GM20431 (cell line): ENCODE data around the gene RIOK1.
"Not testable (repeated sequence)": the region's sequence is repeated elsewhere in the genome, so short reads cannot be mapped to it uniquely, and the experiment has no call there.

Experiments
- in situ Hi-C: fragments of 300-500 bp; cut with MseI, MboI; formaldehyde crosslinking; loops from one replicate; pipeline ENCODE4 v1.15.0; 2020; ENCODE audit warnings: low sequenced_read_pairs; ENCODE audit not compliant: unreplicated experiment

Gene RIOK1

GRCh38 chr6:7434672-7435071 lies 45.1 kb downstream of the RIOK1 start:
- in situ Hi-C loops = no loop called here

GRCh38 chr6:7438011-7438410 lies 48.4 kb downstream of the RIOK1 start:
- in situ Hi-C loops = no loop called here

- in situ Hi-C loops = no loop called here
Observed at GRCh38 chr6:7439228-7439627, 49.6 kb downstream of the RIOK1 start.

DNA sequence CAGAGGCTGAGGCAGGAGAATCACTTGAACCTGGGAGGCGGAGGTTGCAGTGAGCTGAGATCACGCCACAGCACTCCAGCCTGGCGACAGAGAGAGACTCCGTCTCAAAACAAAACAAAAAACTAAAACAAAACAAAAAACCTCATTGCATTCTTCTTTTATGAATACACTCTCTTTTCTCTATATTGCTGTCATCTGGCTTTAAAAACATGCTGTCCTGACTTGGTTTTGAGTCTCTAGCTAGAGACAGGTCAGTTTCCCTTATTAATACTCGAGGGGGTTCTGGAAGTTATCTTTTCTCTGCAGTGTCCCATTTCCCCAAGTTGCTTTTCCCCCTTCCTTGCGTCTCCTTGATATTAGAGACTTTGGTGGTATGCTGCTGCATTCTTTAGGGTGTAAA lies 50.9 kb downstream of the RIOK1 start:
- in situ Hi-C loops = no loop called here

DNA sequence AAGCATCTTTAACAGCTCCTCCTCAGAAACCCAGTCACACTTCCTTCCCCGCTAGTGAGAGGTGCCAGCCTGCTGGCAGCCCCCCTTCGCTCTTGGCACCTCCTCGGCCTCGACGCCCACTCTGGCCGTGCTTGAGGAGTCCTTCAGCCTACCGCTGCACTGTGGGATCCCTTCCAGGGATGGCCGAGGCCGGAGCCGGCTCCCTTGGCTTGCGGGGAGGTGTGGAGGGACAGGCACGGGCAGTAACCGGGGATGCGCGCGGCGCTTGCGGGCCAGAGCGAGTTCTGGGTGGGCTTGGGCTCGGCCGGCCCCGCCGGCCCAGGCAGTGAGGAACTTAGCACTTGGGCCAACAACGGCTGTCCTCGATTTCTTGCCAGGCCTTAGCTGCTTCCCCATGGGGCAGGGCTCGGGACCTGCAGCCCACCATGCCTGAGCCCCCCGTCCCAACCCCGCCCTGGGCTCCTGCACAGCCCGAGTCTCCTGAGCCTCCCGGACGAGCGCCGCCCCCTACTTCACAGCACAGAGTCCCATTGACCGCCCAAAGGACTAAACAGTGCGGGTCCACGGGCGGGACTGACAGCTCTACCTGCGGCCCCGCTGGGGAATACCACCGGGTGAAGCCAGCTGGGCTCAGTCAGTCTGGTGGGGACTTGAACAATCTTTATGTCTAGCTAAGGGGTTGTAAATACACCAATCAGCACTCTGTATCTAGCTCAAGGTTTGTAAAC lies 51.6 kb downstream of the RIOK1 start:
- in situ Hi-C loops = no loop called here

GRCh38 chr6:7442467-7442866 lies 52.9 kb downstream of the RIOK1 start:
- in situ Hi-C loops = no loop called here

- in situ Hi-C loops = no loop called here
Observed at GRCh38 chr6:7445101-7445500, 55.5 kb downstream of the RIOK1 start.

DNA sequence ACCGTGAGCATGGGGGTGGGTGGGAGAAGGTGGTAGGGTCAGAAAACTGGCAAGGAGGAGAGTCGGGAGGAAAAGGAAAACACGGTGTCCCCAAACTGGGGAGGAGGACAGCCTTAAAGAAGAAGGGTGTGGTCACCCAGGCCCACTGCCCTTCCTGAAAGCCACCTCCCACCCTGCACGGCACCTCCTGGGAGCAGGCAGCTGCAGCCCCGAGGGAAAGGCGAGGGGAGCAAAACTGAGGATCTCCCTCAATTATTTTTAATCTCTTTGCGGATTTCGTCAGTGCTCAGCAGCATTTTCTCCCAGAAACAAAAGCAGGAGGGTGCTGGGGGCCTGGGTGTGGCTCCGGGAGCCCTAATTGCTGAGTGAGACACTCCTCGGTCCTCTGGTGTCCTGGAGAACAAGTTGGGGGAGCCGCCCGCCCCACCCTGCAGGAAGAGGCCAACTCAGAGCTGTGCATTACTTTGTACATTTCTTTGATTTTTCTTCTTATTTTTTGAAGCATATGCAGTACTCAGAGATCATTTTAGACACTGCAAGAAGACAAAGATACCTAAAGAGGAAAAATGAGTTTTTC lies 56.4 kb downstream of the RIOK1 start:
- in situ Hi-C loops = no loop called here

GRCh38 chr6:7446619-7447325 lies 57.2 kb downstream of the RIOK1 start:
- in situ Hi-C loops = no loop called here

GRCh38 chr6:7448232-7448631 lies 58.6 kb downstream of the RIOK1 start:
- in situ Hi-C loops = no loop called here

- in situ Hi-C loops = no loop called here
Observed at GRCh38 chr6:7449018-7449417, 59.4 kb downstream of the RIOK1 start.

DNA sequence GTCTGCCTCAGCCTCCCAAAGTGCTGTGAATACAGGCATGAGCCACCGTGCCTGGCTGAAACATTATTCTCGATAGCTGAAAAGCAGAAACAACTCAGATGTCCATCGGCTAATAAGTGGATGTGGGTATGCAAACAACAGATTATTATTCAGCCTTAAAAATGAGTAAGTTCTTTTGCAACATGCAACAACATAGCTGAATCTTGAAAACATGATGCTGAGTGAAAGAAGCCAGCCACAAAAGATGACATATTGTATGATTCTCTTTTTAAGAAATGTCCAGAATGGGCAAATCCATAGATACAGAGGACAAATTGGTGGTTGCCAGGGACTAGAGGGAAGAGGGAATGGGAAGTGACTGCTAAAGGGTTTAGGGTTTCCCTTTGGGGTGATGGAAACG lies 61.7 kb downstream of the RIOK1 start:
- in situ Hi-C loops = no loop called here

DNA sequence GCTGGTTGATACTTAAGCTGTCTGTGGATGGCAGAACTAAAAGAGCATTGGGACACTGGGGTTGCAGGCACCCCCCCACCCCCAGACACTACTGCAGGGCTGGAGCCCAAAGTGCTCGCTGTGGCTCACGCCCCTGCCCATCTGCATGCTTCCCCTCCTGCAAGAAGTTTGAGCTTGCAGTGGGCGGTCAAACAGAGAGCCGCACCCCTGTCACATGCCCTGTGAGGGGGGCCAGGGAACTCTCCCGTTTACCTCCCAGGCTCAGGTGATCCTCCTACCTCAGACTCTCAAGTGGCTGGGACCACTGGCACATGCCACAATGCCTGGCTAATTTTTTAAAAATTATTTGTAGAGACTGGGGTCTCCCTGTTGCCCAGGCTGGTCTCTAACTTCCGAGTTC lies 63.3 kb downstream of the RIOK1 start:
- in situ Hi-C loops = no loop called here

GRCh38 chr6:7454696-7455358 lies 65.2 kb downstream of the RIOK1 start:
- in situ Hi-C loops = no loop called here

DNA sequence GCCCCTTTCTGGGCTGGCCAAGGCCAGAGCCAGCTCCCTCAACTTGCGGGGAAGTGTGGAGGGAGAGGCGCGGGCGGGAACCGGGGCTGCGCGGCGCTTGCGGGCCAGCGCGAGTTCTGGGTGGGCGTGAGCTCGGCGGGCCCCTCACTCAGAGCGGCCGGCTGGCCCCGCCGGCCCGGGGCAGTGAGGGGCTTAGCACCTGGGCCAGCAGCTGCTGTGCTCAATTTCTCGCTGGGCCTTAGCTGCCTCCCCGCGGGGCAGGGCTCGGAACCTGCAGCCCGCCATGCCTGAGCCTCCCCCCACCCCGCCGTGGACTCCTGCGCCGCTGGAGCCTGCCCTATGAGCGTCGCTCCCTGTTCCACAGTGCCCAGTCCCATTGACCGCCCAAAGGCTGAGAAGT lies 66.7 kb downstream of the RIOK1 start:
- in situ Hi-C loops = not testable (repeated sequence)

DNA sequence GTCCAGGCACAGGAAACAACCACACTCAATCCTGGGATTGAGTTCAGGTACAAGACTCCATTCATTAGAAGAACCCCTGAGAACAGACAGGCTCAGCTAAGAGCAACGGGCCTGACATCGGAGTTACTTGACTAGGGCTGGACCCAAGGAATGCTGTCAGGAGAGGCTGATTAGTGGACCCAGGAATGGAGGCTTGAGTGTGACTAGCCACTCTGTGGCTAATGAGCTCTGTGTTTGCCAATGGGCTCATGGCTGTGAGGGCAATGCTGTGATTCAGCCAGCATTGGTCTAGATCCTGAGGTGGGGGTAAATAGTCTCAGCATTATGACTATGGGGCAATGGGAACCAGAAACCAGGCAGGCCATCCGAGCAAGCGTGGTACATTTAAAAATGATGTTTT lies 71.8 kb downstream of the RIOK1 start:
- in situ Hi-C loops = no loop called here

DNA sequence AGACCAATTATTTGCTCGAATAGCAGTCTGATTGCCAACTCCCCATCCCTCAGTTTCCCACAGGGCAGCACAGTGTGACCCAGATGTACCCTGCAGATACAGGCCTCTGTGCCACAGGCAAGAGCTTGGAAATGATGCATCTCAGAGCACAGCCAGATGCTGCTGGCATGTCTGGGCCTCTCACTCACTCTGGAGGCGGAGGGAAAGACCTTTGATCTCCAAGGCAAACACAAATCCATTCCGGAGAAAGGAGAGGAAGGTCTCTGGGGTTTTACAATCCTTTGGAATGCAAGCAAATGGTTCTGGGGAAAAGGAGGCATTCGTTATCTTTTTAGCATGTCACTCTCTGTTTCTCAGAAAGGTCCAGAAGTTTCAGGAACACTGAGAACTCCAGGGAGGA lies 74.2 kb downstream of the RIOK1 start:
- in situ Hi-C loops = no loop called here

DNA sequence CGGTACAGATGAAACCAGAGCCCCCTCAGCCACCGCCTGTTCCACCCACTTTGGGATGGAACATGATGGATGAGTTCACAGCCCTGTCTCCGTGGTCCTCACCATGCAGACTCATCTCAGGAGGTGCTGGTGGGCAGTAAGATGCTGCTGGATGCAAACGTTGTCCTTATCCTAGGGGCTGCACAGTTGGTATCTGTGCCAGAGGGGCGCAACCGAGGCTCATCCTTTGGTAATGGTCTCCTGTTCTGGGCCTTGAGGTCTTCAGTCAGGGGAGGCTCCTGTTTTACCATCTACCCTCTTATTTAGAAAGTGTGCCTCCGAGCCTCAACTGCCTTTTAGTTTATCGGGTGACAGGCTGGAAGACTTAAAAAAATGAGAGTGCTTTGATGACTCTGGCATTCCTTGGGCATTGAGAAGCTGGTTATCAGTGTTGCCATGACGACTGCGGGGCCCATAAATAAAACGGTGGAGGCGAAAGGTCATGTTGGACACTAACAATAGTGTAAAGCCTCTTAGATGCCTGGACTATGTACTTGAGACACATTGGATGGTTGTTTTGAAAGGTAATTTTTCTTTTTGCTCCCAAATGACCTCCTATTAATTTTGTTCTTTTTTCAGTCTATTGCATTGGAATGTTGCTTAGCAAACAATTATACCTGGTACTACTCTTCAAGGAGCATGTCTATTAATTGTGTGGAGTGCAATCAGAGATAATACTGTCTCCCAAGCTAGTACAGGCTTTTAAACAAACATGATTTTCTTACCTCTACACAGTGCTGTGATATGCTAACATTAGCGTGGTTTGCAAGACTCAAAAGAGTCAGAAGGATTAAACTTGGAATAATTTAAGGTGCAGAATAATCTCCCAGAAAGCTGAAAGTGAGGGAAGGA lies 77.6 kb downstream of the RIOK1 start:
- in situ Hi-C loops = no loop called here
